Transverse colon (tissue), 4 donors: ENCODE measurements around the gene ESF1. TPM values are rescaled to one million over a fixed set of nuclear protein-coding genes. Genes with fewer than 3 reads are reported as not detected.

ENCODE experiments used
- DNase-seq: peaks from one replicate; pipeline ENCODE4 v3.0.0-alpha.2; 2019
- H3K27ac ChIP-seq, 4 donors: fragments of 200-600 bp; sonication (generic); 2 replicates each; pipeline ENCODE4 v1.5.1; 2016 to 2018; ENCODE audit warnings: inconsistent platforms in 4 of 4
- H3K27me3 ChIP-seq: fragments of 200-600 bp; sonication (generic); 2 replicates; pipeline ENCODE4 v1.5.1; 2017; ENCODE audit warnings: inconsistent platforms
- H3K36me3 ChIP-seq, 4 donors: fragments of 200-600 bp; sonication (generic); 2 replicates each; pipeline ENCODE4 v1.5.1; 2017 to 2019; ENCODE audit warnings: inconsistent platforms in 4 of 4
- H3K4me1 ChIP-seq, 4 donors: fragments of 200-600 bp; sonication (generic); 2 replicates each; pipeline ENCODE4 v1.5.1; 2017 to 2020; ENCODE audit warnings: inconsistent platforms in 4 of 4
- H3K4me3 ChIP-seq, 4 donors: fragments of 200-600 bp; sonication (generic); 1 replicate in 1 of 4; 2 replicates in 3 of 4; pipeline versions ENCODE4 v1.5.1 to v1.6.1; 2017 to 2019; ENCODE audit warnings: inconsistent platforms in 4 of 4
- H3K9me3 ChIP-seq, 2 donors: fragments of 200-600 bp; sonication (generic); 2 replicates each; pipeline ENCODE4 v1.5.1; 2017 to 2019; ENCODE audit warnings: inconsistent platforms in 2 of 2
- CTCF ChIP-seq, 5 experiments: fragments of 200-600 bp in 3 of 5; fragments of 450-650 bp in 2 of 5; sonication (generic) in 3 of 5; IDR thresholded peaks; 1 replicate in 2 of 5; 2 replicates in 3 of 5; pipeline ENCODE4 v1.5.1; 2016 to 2017; ENCODE audit warnings: antibody characterized with exemption in 5 of 5, inconsistent platforms in 3 of 5, mild to moderate bottlenecking in 2 of 5, moderate library complexity in 1 of 5
- EP300 ChIP-seq: sonication (generic); formaldehyde crosslinking; IDR thresholded peaks from one replicate; pipeline ENCODE4 v1.6.1; 2017; ENCODE audit warnings: antibody characterized with exemption, low read depth
- POLR2A ChIP-seq: fragments of 450-650 bp; IDR thresholded peaks from one replicate; pipeline ENCODE4 v1.6.1; 2016; ENCODE audit warnings: antibody characterized with exemption, mild to moderate bottlenecking, moderate library complexity
- POLR2AphosphoS5 ChIP-seq, 3 donors: sonication (generic); formaldehyde crosslinking; IDR thresholded peaks; one replicate each; pipeline ENCODE4 v1.6.1; 2016; ENCODE audit warnings: antibody characterized with exemption in 3 of 3
- WGBS, 2 donors: methylation state at CpG; one replicate each; pipeline ENCODE4 v1.1.5; 2018; ENCODE audit warnings: low coverage in 1 of 2; 5-methylcytosine and 5-hydroxymethylcytosine counted together
- in situ Hi-C, 4 donors: fragments of 200-750 bp; cut with MboI; loops; one replicate each; pipeline versions ENCODE4 v1.15.0 to v1.15.1; 2017; ENCODE audit warnings: low sequenced_read_pairs in 3 of 4, low pct_ligation_motif_present in 1 of 4, low pct_unique_long_range_greater_than_20kb in 1 of 4
- intact Hi-C: fragments of 100-400 bp; cut with DNase I; formaldehyde crosslinking; loops from one replicate; pipeline ENCODE4 v1.15.1; 2023; ENCODE audit warnings: low total_unique reads
- total RNA-seq, 4 donors: library from RNA; depleted of rRNA; stranded (reverse); fragments of >200 nt; gene quantifications; one replicate each; pipeline ENCODE4 v1.1.0, GENCODE V29; 2016

The ESF1 gene
- total RNA-seq, 4 donors from 2014 or later: 3.0 to 51.9 (median 12.3) TPM

- 89 to 91% methylated on average over 3 of the region's 3 CpGs for WGBS, 2 donors
- in situ Hi-C loops (no loop called here), intact Hi-C loops (no loop called here)
- Histone ChIP-seq H3K4me1 (no peaks in the 10 kb centered on the region), H3K9me3 (no peaks in the 10 kb centered on the region), H3K4me3 (no peak overlapping the region), H3K36me3 (no peaks in the 10 kb centered on the region), H3K27me3 (no peaks in the 10 kb centered on the region), H3K27ac (no peak overlapping the region)
- no peak for TF ChIP-seq CTCF (IDR thresholded peaks at IDR 0.05)
- no peak for TF ChIP-seq POLR2A
- no peak for TF ChIP-seq POLR2AphosphoS5 (IDR thresholded peaks at IDR 0.05)
- TF ChIP-seq EP300: no peak
- no peak for DNase-seq
Measured at GRCh38 chr20:13687815-13688214, 96.9 kb downstream of the ESF1 start.

- no peaks in the 10 kb centered on the region for H3K4me1 ChIP-seq
- in situ Hi-C loops: no loop called here
- no peaks in the 10 kb centered on the region for H3K36me3 ChIP-seq
- H3K27ac ChIP-seq: no peak overlapping the region
- no peaks in the 10 kb centered on the region for H3K27me3 ChIP-seq
- TF ChIP-seq POLR2A: no peak
- no peak for TF ChIP-seq CTCF (IDR thresholded peaks at IDR 0.05)
- TF ChIP-seq EP300: no peak
- TF ChIP-seq POLR2AphosphoS5 (IDR thresholded peaks at IDR 0.05): no peak
- H3K9me3 ChIP-seq: no peaks in the 10 kb centered on the region
- intact Hi-C loops: no loop called here
- WGBS, 2 donors: 90 to 100% methylated on average over 1 to 2 of the region's 2 CpGs
- no peak overlapping the region for H3K4me3 ChIP-seq
- no peak for DNase-seq
Measured at GRCh38 chr20:13685623-13686022, 99.1 kb downstream of the ESF1 start.

- intact Hi-C loops: no loop called here
- in situ Hi-C loops: no loop called here
- WGBS, 2 donors: 61 to 78% methylated on average over 2 to 5 of the region's 5 CpGs
- H3K9me3 ChIP-seq: no peaks in the 10 kb centered on the region
- no peaks in the 10 kb centered on the region for H3K27me3 ChIP-seq
- H3K27ac ChIP-seq: no peak overlapping the region
- no peaks in the 10 kb centered on the region for H3K4me1 ChIP-seq
- DNase-seq: no peak
- TF ChIP-seq POLR2AphosphoS5 (IDR thresholded peaks at IDR 0.05) (no peak), POLR2A (no peak), EP300 (no peak), CTCF (IDR thresholded peaks at IDR 0.05) (no peak)
- no peaks in the 10 kb centered on the region for H3K36me3 ChIP-seq
- no peak overlapping the region for H3K4me3 ChIP-seq
Measured at GRCh38 chr20:13684566-13685222, 100.0 kb downstream of the ESF1 start.

- intact Hi-C loops (no loop called here), in situ Hi-C loops (no loop called here)
- DNase-seq: no peak
- Histone ChIP-seq H3K27me3 (no peaks in the 10 kb centered on the region), H3K4me1 (no peaks in the 10 kb centered on the region), H3K36me3 (no peaks in the 10 kb centered on the region), H3K27ac (no peak overlapping the region), H3K9me3 (no peaks in the 10 kb centered on the region), H3K4me3 (no peak overlapping the region)
- TF ChIP-seq POLR2AphosphoS5 (IDR thresholded peaks at IDR 0.05): no peak
- no peak for TF ChIP-seq CTCF (IDR thresholded peaks at IDR 0.05)
- no peak for TF ChIP-seq EP300
- TF ChIP-seq POLR2A: no peak
- 8 to 30% methylated on average over 1 of the region's 1 CpG for WGBS, 2 donors
Measured at GRCh38 chr20:13683833-13684232, 100.9 kb downstream of the ESF1 start.
